PC-3 (cell line): ENCODE results near the gene SFXN2. TPM values are rescaled to one million over a fixed set of nuclear protein-coding genes. Genes with fewer than 3 reads are reported as not detected.
"Not testable (repeated sequence)": the region's sequence is repeated elsewhere in the genome, so short reads cannot be mapped to it uniquely, and the experiment has no call there.

Experiments
- ATAC-seq: fragments of 200-7000 bp; cut with Tn5 transposase; 2 replicates; pipeline ENCODE4 v1.9.1; 2020; ENCODE audit warnings: mild to moderate bottlenecking, moderate library complexity
- BruUV-seq: library from RNA; stranded (reverse); fragments of 400-500 nt; replicated peaks from 2 replicates; lab custom pipeline; 2021; lab: Mats Ljungman, UMichigan
- CTCF ChIA-PET: fragments of 300-600 bp; sonication (Branson Sonifier 250); formaldehyde crosslinking; loops from one replicate; lab custom pipeline; 2022; ENCODE audit warnings: antibody characterized with exemption; lab: Charles Lee
- POLR2A ChIA-PET: fragments of 300-600 bp; sonication (Branson Sonifier 250); formaldehyde crosslinking; loops from one replicate; lab custom pipeline; 2022; ENCODE audit warnings: antibody characterized with exemption; ENCODE audit not compliant: unreplicated experiment; lab: Charles Lee
- DNase-seq: peaks from one replicate; pipeline ENCODE4 v3.0.0-alpha.2; 2015
- H2AFZ ChIP-seq: fragments of 300-600 bp; sonication (generic); 2 replicates; pipeline ENCODE4 v1.6.0; 2016; ENCODE audit warnings: antibody characterized with exemption, low read length
- H3F3A ChIP-seq: fragments of 300-600 bp; sonication (generic); one replicate; pipeline ENCODE4 v1.6.0; 2017; ENCODE audit warnings: antibody characterized with exemption, low read length, control low read depth, mild to moderate bottlenecking; ENCODE audit not compliant: unreplicated experiment
- H3K27ac ChIP-seq: fragments of 300-600 bp; sonication (generic); 2 replicates; pipeline ENCODE4 v1.5.1; 2016; ENCODE audit warnings: mild to moderate bottlenecking, low read length
- H3K27me3 ChIP-seq: fragments of 300-600 bp; sonication (generic); 2 replicates; pipeline ENCODE4 v1.6.1; 2016; ENCODE audit warnings: low read length, mixed read lengths
- H3K36me3 ChIP-seq: fragments of 300-600 bp; sonication (generic); 2 replicates; pipeline ENCODE4 v1.6.1; 2016; ENCODE audit warnings: low read depth, mixed run types, low read length, mixed read lengths
- H3K4me1 ChIP-seq: fragments of 300-600 bp; sonication (generic); 2 replicates; pipeline ENCODE4 v1.5.1; 2016; ENCODE audit warnings: low read length; ENCODE audit not compliant: insufficient read depth
- H3K4me2 ChIP-seq: fragments of 300-600 bp; sonication (generic); 2 replicates; pipeline ENCODE4 v1.6.0; 2016; ENCODE audit warnings: low read length
- H3K4me3 ChIP-seq: fragments of 300-600 bp; sonication (generic); 2 replicates; pipeline ENCODE4 v1.5.1; 2016; ENCODE audit warnings: mild to moderate bottlenecking, low read length, mixed read lengths
- H3K79me2 ChIP-seq: fragments of 300-600 bp; sonication (generic); 2 replicates; pipeline ENCODE4 v1.6.1; 2017; ENCODE audit warnings: low read length, mixed read lengths
- H3K9ac ChIP-seq: fragments of 300-600 bp; sonication (generic); 2 replicates; pipeline ENCODE4 v1.6.0; 2016; ENCODE audit warnings: mild to moderate bottlenecking, low read length
- H3K9me2 ChIP-seq: fragments of 300-600 bp; sonication (generic); replicated peaks from 2 replicates; pipeline ENCODE4 v1.6.1; 2016; ENCODE audit warnings: mixed run types, low read length, mixed read lengths
- H3K9me3 ChIP-seq: fragments of 300-600 bp; sonication (generic); 2 replicates; pipeline ENCODE4 v1.6.1; 2016; ENCODE audit warnings: low read length, mixed read lengths
- H4K20me1 ChIP-seq: fragments of 300-600 bp; sonication (generic); 2 replicates; pipeline ENCODE4 v1.6.1; 2016; ENCODE audit warnings: low read length, mixed read lengths
- EZH2 ChIP-seq: fragments of 300-600 bp; sonication (generic); IDR thresholded peaks from one replicate; pipeline ENCODE4 v1.6.1; 2017; ENCODE audit warnings: antibody characterized with exemption, mild to moderate bottlenecking, low read length; ENCODE audit not compliant: unreplicated experiment
- EZH2phosphoT487 ChIP-seq: fragments of 300-600 bp; sonication (generic); IDR thresholded peaks from 2 replicates; pipeline ENCODE4 v1.6.1; 2018; ENCODE audit warnings: mild to moderate bottlenecking, antibody characterized with exemption, low read length, borderline replicate concordance
- intact Hi-C: fragments of 100-400 bp; cut with micrococcal nuclease; formaldehyde crosslinking; loops from 2 replicates; pipeline ENCODE4 v1.9.0; 2023
- total RNA-seq: library from RNA; depleted of rRNA; stranded (reverse); fragments of >200 nt; gene quantifications from 2 replicates; pipeline ENCODE4 v1.2.3, GENCODE V29; 2014
- TF ChIP-seq, protein P1 (sequence below): fragments of 300-600 bp; sonication (generic); conservative IDR thresholded peaks from 2 replicates; pipeline ENCODE4 v1.5.1; 2017; ENCODE audit warnings: antibody characterized with exemption, low read depth, mild to moderate bottlenecking, low read length

The SFXN2 gene
- total RNA-seq, 1 experiment from 2014 or later = 10.3 TPM

DNA sequence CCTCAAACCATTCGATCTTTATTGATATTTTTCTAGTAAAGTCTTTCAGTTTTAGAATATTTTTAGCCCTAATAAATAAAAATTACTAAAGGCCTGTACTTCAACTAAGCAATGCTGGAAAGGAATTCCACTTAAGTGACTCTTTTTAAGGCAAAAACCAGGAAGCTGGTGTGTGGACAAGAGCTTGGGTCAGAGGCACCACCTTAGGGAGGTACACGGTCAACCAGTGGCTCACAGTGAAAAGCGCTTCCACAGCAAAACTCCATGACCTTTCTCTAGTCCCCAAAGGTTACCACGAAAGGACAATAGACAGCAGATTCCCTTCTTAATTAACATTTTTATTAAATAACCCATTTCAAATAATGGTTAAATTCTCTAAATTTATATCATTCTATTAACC is 31.5 kb upstream of the SFXN2 start:
- POLR2A ChIA-PET = interaction anchor here (0.7 kb wide), 1 partner anchor 37 kb away, joined by 4 read pairs; no protein-coding TSS in a partner anchor

DNA sequence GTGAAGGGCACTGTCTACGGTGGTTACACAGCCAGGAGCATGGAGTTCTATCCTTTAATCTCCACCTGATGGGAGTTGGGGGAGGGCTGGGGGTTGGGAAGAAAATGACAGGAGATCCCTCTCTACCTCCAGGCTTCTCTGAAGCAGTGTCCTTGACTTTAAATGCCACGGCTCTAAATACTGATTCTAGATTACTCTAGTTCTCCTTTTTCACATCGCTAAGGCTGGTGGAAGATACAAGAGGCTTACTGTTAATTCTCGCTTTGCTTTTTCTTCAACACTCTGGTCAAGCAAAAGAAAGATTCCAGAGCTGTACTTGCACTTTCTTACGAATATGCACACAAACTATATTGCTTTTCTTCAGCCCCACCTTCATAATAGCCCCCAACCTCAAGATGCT is 30.7 kb upstream of the SFXN2 start:
- intact Hi-C loops = no loop called here

More for the DNA sequence above, 31.5 kb upstream of the SFXN2 start:
- Histone ChIP-seq H2AFZ (no peak overlapping the region), H3K4me3 (no peak overlapping the region), H3K27ac (no peak overlapping the region), H3K27me3 (no peaks in the 10 kb centered on the region), H3K79me2 (no peaks in the 10 kb centered on the region), H3K4me1 (no peaks in the 10 kb centered on the region), H3K4me2 (no peak overlapping the region), H3K9me3 (no peaks in the 10 kb centered on the region), H3K9ac (no peak overlapping the region), H3K9me2 (no peaks in the 10 kb centered on the region), H4K20me1 (no peaks in the 10 kb centered on the region), H3F3A (no peaks in the 10 kb centered on the region), H3K36me3 (no peaks in the 10 kb centered on the region)
- DNase-seq (no peak), ATAC-seq (no peak)
- BruUV-seq = no TSS peak
- CTCF ChIA-PET = interaction anchor here (0.6 kb wide), 1 partner anchor 378 kb away, joined by 5 read pairs; no protein-coding TSS in a partner anchor
- TF ChIP-seq EZH2 = no peak
- intact Hi-C loops = no loop called here

DNA sequence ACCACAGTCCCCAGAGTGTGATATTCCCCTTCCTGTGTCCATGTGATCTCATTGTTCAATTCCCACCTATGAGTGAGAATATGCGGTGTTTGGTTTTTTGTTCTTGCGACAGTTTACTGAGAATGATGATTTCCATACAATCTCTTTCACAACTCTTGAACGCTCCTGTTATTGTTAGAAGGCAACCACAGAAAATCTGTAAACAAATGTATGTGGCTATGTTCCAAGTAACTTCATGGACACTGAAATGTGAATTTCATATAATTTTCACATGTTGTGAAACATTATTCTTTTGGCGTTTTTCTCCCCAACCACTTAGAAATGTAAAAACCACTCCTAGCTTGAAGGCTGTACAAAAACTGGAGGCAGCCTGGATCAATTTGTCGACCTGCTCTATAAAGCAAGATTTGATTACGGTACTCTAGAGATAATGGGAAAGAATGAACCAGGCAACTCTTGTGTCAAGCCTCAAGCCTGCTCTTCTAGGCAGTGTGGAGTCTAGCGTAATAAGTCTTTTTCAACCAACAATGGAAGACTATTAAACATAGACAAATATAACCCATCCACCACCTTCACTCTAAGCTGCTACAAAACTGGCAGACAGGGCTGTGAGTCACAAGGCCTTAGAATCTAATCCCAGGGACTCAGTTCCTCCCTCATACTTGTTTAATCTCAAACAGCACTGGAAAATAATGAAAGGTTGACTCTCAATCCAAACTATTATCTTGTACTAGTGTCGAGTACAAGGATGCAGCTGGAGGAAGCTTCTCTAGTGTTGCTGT is 23.0 kb upstream of the SFXN2 start:
- Histone ChIP-seq H3K4me3 (no peak overlapping the region), H3K9ac (no peak overlapping the region), H2AFZ (no peak overlapping the region), H3K27ac (no peak overlapping the region), H3K9me2 (no peaks in the 10 kb centered on the region), H3F3A (no peaks in the 10 kb centered on the region), H3K27me3 (no peaks in the 10 kb centered on the region), H3K9me3 (no peaks in the 10 kb centered on the region), H4K20me1 (no peaks in the 10 kb centered on the region), H3K36me3 (no peaks in the 10 kb centered on the region), H3K4me2 (no peak overlapping the region), H3K79me2 (no peaks in the 10 kb centered on the region), H3K4me1 (no peaks in the 10 kb centered on the region)
- POLR2A ChIA-PET = no interaction called here
- DNase-seq = no peak
- ATAC-seq = no peak
- intact Hi-C loops = no loop called here
- BruUV-seq = no TSS peak
- TF ChIP-seq EZH2phosphoT487 = no peak
- TF ChIP-seq, protein P1, sequence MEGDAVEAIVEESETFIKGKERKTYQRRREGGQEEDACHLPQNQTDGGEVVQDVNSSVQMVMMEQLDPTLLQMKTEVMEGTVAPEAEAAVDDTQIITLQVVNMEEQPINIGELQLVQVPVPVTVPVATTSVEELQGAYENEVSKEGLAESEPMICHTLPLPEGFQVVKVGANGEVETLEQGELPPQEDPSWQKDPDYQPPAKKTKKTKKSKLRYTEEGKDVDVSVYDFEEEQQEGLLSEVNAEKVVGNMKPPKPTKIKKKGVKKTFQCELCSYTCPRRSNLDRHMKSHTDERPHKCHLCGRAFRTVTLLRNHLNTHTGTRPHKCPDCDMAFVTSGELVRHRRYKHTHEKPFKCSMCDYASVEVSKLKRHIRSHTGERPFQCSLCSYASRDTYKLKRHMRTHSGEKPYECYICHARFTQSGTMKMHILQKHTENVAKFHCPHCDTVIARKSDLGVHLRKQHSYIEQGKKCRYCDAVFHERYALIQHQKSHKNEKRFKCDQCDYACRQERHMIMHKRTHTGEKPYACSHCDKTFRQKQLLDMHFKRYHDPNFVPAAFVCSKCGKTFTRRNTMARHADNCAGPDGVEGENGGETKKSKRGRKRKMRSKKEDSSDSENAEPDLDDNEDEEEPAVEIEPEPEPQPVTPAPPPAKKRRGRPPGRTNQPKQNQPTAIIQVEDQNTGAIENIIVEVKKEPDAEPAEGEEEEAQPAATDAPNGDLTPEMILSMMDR = no peak
- no peak for TF ChIP-seq EZH2
- CTCF ChIA-PET = no interaction called here

More for the DNA sequence above, 30.7 kb upstream of the SFXN2 start:
- Histone ChIP-seq H3K27ac (no peak overlapping the region), H3K27me3 (no peaks in the 10 kb centered on the region), H3F3A (no peaks in the 10 kb centered on the region), H3K36me3 (no peaks in the 10 kb centered on the region), H3K4me2 (no peak overlapping the region), H3K9ac (no peak overlapping the region), H3K4me1 (no peaks in the 10 kb centered on the region), H3K9me3 (no peaks in the 10 kb centered on the region), H3K4me3 (no peak overlapping the region), H3K9me2 (no peaks in the 10 kb centered on the region), H3K79me2 (no peaks in the 10 kb centered on the region), H4K20me1 (no peaks in the 10 kb centered on the region), H2AFZ (no peak overlapping the region)
- no peak for TF ChIP-seq EZH2
- no peak for TF ChIP-seq EZH2phosphoT487
- TF ChIP-seq, protein P1 = no peak
- CTCF ChIA-PET = no interaction called here
- BruUV-seq = no TSS peak
- ATAC-seq (no peak), DNase-seq (no peak)
- POLR2A ChIA-PET = no interaction called here

DNA sequence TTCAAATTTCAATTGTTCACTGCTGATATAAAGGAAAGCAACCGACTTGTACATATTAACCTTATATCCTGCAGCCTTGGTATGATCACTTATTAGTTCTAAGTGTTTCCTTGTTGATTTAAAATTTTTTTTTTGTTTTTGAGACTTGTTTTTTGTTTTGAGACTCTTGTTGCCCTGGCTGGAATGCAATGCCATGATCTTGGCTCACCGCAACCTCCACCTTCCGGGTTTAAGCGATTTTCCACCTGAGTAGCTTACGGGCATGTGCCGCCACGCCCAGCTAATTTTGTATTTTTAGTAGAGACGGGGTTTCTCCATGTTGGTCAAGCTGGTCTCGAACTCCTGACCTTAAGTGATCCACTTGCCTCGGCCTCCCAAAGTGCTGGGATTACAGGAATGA is 19.0 kb upstream of the SFXN2 start:
- POLR2A ChIA-PET, H3K79me2 ChIP-seq, H3K27me3 ChIP-seq, intact Hi-C loops, H3K9me2 ChIP-seq, H3K9me3 ChIP-seq, H3K4me3 ChIP-seq, H2AFZ ChIP-seq, H3F3A ChIP-seq, H3K4me2 ChIP-seq, H3K27ac ChIP-seq, H3K36me3 ChIP-seq, H4K20me1 ChIP-seq, ATAC-seq, CTCF ChIA-PET, H3K9ac ChIP-seq, DNase-seq, H3K4me1 ChIP-seq, BruUV-seq: not testable (repeated sequence)
